IMR-90 (cell line): ENCODE data around the gene HIVEP3. TPM values are rescaled to one million over a fixed set of nuclear protein-coding genes. Genes with fewer than 3 reads are reported as not detected.
A peak's percentile ranks its signal among the peaks of the same experiment; 100 is the strongest.

ENCODE experiments used
- ATAC-seq: fragments of 200-7000 bp; cut with Tn5 transposase; 2 replicates; pipeline ENCODE4 v1.9.1; 2020; ENCODE audit warnings: low read depth, mild to moderate bottlenecking, moderate library complexity
- BruUV-seq: library from RNA; stranded (reverse); fragments of 400-500 nt; replicated peaks from 2 replicates; lab custom pipeline; 2021; lab: Mats Ljungman, UMichigan
- CTCF ChIA-PET: fragments of 300-600 bp; formaldehyde crosslinking; extraction: SDS; loops from one replicate; lab custom pipeline; 2021; ENCODE audit warnings: antibody characterized with exemption; lab: Yijun Ruan, JAX
- POLR2A ChIA-PET: fragments of 300-600 bp; sonication (Branson Sonifier 250); formaldehyde crosslinking; loops from one replicate; lab custom pipeline; 2022; ENCODE audit warnings: antibody characterized with exemption; ENCODE audit not compliant: unreplicated experiment; lab: Charles Lee
- DNase-seq: peaks from one replicate; pipeline ENCODE4 v3.0.0; 2013
- H2AFZ ChIP-seq: replicated peaks from 2 replicates; pipeline ENCODE3; 2013; ENCODE audit warnings: low read length, mild to moderate bottlenecking; ENCODE audit not compliant: poor library complexity
- H2AK5ac ChIP-seq: 2 replicates; pipeline ENCODE4 v1.6.1; 2013; ENCODE audit warnings: low read depth, low read length, inconsistent platforms
- H2AK9ac ChIP-seq: replicated peaks from 2 replicates; pipeline ENCODE3; 2013; ENCODE audit warnings: mild to moderate bottlenecking, low read depth, low read length, moderate library complexity; ENCODE audit not compliant: poor library complexity
- H2BK120ac ChIP-seq: 2 replicates; pipeline ENCODE4 v1.6.1; 2013; ENCODE audit warnings: low read depth, low read length, inconsistent platforms
- H2BK15ac ChIP-seq: 3 replicates; pipeline ENCODE4 v1.6.1; 2013; ENCODE audit warnings: low read depth, low read length, inconsistent platforms
- H2BK20ac ChIP-seq: 2 replicates; pipeline ENCODE4 v1.6.1; 2013; ENCODE audit warnings: low read depth, mild to moderate bottlenecking, inconsistent platforms, low read length, moderate library complexity
- H2BK5ac ChIP-seq: 2 replicates; pipeline ENCODE4 v1.6.1; 2013; ENCODE audit warnings: mild to moderate bottlenecking, low read depth, low read length, inconsistent platforms; ENCODE audit not compliant: poor library complexity, severe bottlenecking
- H3K14ac ChIP-seq: replicated peaks from 2 replicates; pipeline ENCODE4 v1.6.1; 2013; ENCODE audit warnings: low read depth, low read length, inconsistent platforms
- H3K18ac ChIP-seq: 2 replicates; pipeline ENCODE4 v1.6.1; 2013; ENCODE audit warnings: low read depth, low read length, control low read depth
- H3K23ac ChIP-seq: 2 replicates; pipeline ENCODE4 v1.6.1; 2013; ENCODE audit warnings: low read depth, low read length, inconsistent platforms
- H3K27ac ChIP-seq: 2 replicates; pipeline ENCODE4 v1.5.1; 2013; ENCODE audit warnings: mild to moderate bottlenecking, control low read depth, low read length; ENCODE audit not compliant: insufficient read depth
- H3K27me3 ChIP-seq: 2 replicates; pipeline ENCODE4 v1.6.1; 2013; ENCODE audit warnings: low read length; ENCODE audit not compliant: control insufficient read depth, insufficient read depth
- H3K36me3 ChIP-seq: 2 replicates; pipeline ENCODE4 v1.6.1; 2013; ENCODE audit warnings: low read length, mixed read lengths; ENCODE audit not compliant: control insufficient read depth, insufficient read depth
- H3K4ac ChIP-seq: 2 replicates; pipeline ENCODE4 v1.6.1; 2013; ENCODE audit warnings: low read depth, low read length, inconsistent platforms
- H3K4me1 ChIP-seq: 2 replicates; pipeline ENCODE4 v1.6.1; 2013; ENCODE audit warnings: low read length, mixed read lengths; ENCODE audit not compliant: control insufficient read depth, insufficient read depth
- H3K4me2 ChIP-seq: 2 replicates; pipeline ENCODE4 v1.6.1; 2013; ENCODE audit warnings: low read depth, mild to moderate bottlenecking, control low read depth, low read length, moderate library complexity
- H3K4me3 ChIP-seq: 2 replicates; pipeline ENCODE4 v1.5.1; 2013; ENCODE audit warnings: low read depth, mild to moderate bottlenecking, control low read depth, low read length, moderate library complexity; ENCODE audit not compliant: insufficient read depth
- H3K56ac ChIP-seq: 2 replicates; pipeline ENCODE4 v1.6.1; 2013; ENCODE audit warnings: low read length, inconsistent platforms; ENCODE audit not compliant: insufficient read depth; ENCODE audit errors: extremely low read depth
- H3K79me1 ChIP-seq, 2 experiments: 2 replicates each; pipeline ENCODE4 v1.6.1; 2013; ENCODE audit warnings: low read length in 2 of 2, inconsistent platforms in 1 of 2, low read depth in 1 of 2
- H3K9ac ChIP-seq: 2 replicates; pipeline ENCODE4 v1.6.1; 2013; ENCODE audit warnings: low read depth, low read length, control low read depth
- H3K9me1 ChIP-seq: 2 replicates; pipeline ENCODE4 v1.6.1; 2013; ENCODE audit warnings: low read length, inconsistent platforms; ENCODE audit not compliant: insufficient read depth
- H3K9me3 ChIP-seq: 2 replicates; pipeline ENCODE4 v1.6.1; 2013; ENCODE audit warnings: low read length; ENCODE audit not compliant: control insufficient read depth, insufficient read depth
- H4K20me1 ChIP-seq: 2 replicates; pipeline ENCODE4 v1.6.1; 2013; ENCODE audit warnings: low read length, inconsistent platforms; ENCODE audit not compliant: insufficient read depth
- H4K5ac ChIP-seq: 2 replicates; pipeline ENCODE4 v1.6.1; 2013; ENCODE audit warnings: mild to moderate bottlenecking, low read depth, low read length, control low read depth
- H4K8ac ChIP-seq, 2 experiments: 2 replicates each; pipeline ENCODE4 v1.6.1; 2013; ENCODE audit warnings: low read depth in 2 of 2, low read length in 2 of 2, control low read depth in 1 of 2, inconsistent platforms in 1 of 2
- H4K91ac ChIP-seq: 2 replicates; pipeline ENCODE4 v1.6.1; 2013; ENCODE audit warnings: low read depth, low read length, inconsistent platforms; ENCODE audit not compliant: insufficient read depth
- NFE2L2 ChIP-seq: fragments of 150-350 bp; IDR thresholded peaks from 2 replicates; pipeline ENCODE4 v1.6.1; 2016; ENCODE audit warnings: low read depth, mild to moderate bottlenecking, low read length
- WGBS, 2 experiments: methylation state at CpG; one replicate each; pipeline versions ENCODE4 v1.1.5 to v1.1.7; 2013; ENCODE audit warnings: missing lambda C conversion rate in 2 of 2; ENCODE audit not compliant: insufficient read length in 1 of 2; ENCODE audit errors: extremely low coverage in 2 of 2; 5-methylcytosine and 5-hydroxymethylcytosine counted together
- dilution Hi-C: fragments of 300-500 bp; cut with HindIII; formaldehyde crosslinking; loops from one replicate; pipeline ENCODE4 v1.14.3; 2018; ENCODE audit warnings: low sequenced_read_pairs; ENCODE audit not compliant: unreplicated experiment
- in situ Hi-C: fragments of 300-500 bp; cut with MboI; formaldehyde crosslinking; loops from 3 replicates; pipeline ENCODE4 v1.14.3; 2019; ENCODE audit warnings: low sequenced_read_pairs, inconsistent platforms, mixed read lengths
- intact Hi-C: fragments of 100-400 bp; cut with micrococcal nuclease; formaldehyde crosslinking; loops from 2 replicates; pipeline ENCODE4 v1.10.0; 2022
- polyA plus RNA-seq, 3 experiments: library from polyadenylated mRNA; depleted of rRNA; stranded (reverse); fragments of >200 nt; gene quantifications; 2 replicates each; pipeline ENCODE4 v1.2.3, GENCODE V29; 2012; ENCODE audit warnings: low replicate concordance in 1 of 3
- total RNA-seq: library from RNA; depleted of rRNA; stranded (reverse); fragments of >200 nt; gene quantifications from 2 replicates; pipeline ENCODE4 v1.2.3, GENCODE V29; 2012
- TF ChIP-seq, protein P1 (sequence below): fragments of 150-350 bp; IDR thresholded peaks from 2 replicates; pipeline ENCODE4 v1.6.1; 2017; ENCODE audit warnings: mild to moderate bottlenecking, antibody characterized with exemption, low read length, low read depth

The HIVEP3 gene
- total and polyA plus RNA-seq, 2 of the 4 experiments (the other 2 are of a cell fraction), result 1.4 to 4.0 TPM

GRCh38 chr1:41501581-41501980 is 417.1 kb downstream of the HIVEP3 start:
- H3K56ac ChIP-seq, result no peak overlapping the region
- H2AFZ ChIP-seq, result no peak overlapping the region
- H4K20me1 ChIP-seq, result no peaks in the 10 kb centered on the region
- 0 out of 2 replicates have a peak overlapping the region, but pooled peaks have one; percentile 44 for H2AK5ac ChIP-seq
- no peaks in the 10 kb centered on the region for H3K36me3 ChIP-seq
- H3K9me3 ChIP-seq, result no peaks in the 10 kb centered on the region
- H3K4me1 ChIP-seq, result peaks cover 6% of the 10 kb centered on the region
- H3K9ac ChIP-seq, result no peak overlapping the region
- H4K91ac ChIP-seq, result no peak overlapping the region
- H4K8ac ChIP-seq, result no peak overlapping the region
- H2BK120ac ChIP-seq, result no peak overlapping the region
- H3K79me1 ChIP-seq, result no peaks in the 10 kb centered on the region
- ATAC-seq (no peak), DNase-seq (no peak)
- CTCF ChIA-PET, result no interaction called here
- H4K5ac ChIP-seq, result no peak overlapping the region
- 96% methylated on average over 8 of the region's 20 CpGs; no CpG with 5 or more reads in 1 of the 2 experiments for WGBS, 2 experiments
- no peaks in the 10 kb centered on the region for H3K27me3 ChIP-seq
- H3K18ac ChIP-seq, result no peak overlapping the region
- H2BK15ac ChIP-seq, result no peak overlapping the region
- POLR2A ChIA-PET, result no interaction called here
- BruUV-seq, result no TSS peak
- no peak overlapping the region for H3K4me2 ChIP-seq
- no peak overlapping the region for H3K14ac ChIP-seq
- intact Hi-C loops, result no loop called here
- H2BK5ac ChIP-seq, result no peak overlapping the region
- H2AK9ac ChIP-seq, result no peak overlapping the region
- H3K4ac ChIP-seq, result no peak overlapping the region
- in situ Hi-C loops, result no loop called here
- H3K4me3 ChIP-seq, result no peak overlapping the region
- peaks cover 10% of the 10 kb centered on the region for H3K9me1 ChIP-seq
- H3K23ac ChIP-seq, result no peak overlapping the region
- TF ChIP-seq NFE2L2, result no peak
- TF ChIP-seq, protein P1, sequence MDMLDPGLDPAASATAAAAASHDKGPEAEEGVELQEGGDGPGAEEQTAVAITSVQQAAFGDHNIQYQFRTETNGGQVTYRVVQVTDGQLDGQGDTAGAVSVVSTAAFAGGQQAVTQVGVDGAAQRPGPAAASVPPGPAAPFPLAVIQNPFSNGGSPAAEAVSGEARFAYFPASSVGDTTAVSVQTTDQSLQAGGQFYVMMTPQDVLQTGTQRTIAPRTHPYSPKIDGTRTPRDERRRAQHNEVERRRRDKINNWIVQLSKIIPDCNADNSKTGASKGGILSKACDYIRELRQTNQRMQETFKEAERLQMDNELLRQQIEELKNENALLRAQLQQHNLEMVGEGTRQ, result no peak
- H3K27ac ChIP-seq, result no peak overlapping the region
- H2BK20ac ChIP-seq, result no peak overlapping the region
- dilution Hi-C loops, result no loop called here
